SK-N-SH (cell line): ENCODE results near the gene PRKN.

ENCODE experiments used
- CTCF ChIP-seq: fragments of 200-600 bp; sonication (generic); IDR thresholded peaks from 2 replicates; pipeline ENCODE4 v1.6.1; 2017; ENCODE audit warnings: antibody characterized with exemption, mild to moderate bottlenecking, moderate library complexity
- EP300 ChIP-seq, 2 experiments: IDR thresholded peaks; 2 replicates each; pipeline versions ENCODE4 v1.4.0 to v1.6.1; 2012; ENCODE audit warnings: borderline replicate concordance in 1 of 2, low read depth in 1 of 2, low read length in 1 of 2
- MAX ChIP-seq: IDR thresholded peaks from 2 replicates; pipeline ENCODE4 v1.4.0; 2012; ENCODE audit warnings: low read depth
- RCOR1 ChIP-seq: fragments of 150-350 bp; IDR thresholded peaks from 2 replicates; pipeline ENCODE4 v1.6.1; 2017; ENCODE audit warnings: antibody characterized with exemption, low read length
- SMC3 ChIP-seq: IDR thresholded peaks from 2 replicates; pipeline ENCODE4 v1.6.1; 2012; ENCODE audit warnings: low read depth, low read length, improper control_type of control experiment
- TAF1 ChIP-seq: IDR thresholded peaks from 2 replicates; pipeline ENCODE4 v1.6.1; 2012; ENCODE audit warnings: low read depth, mild to moderate bottlenecking, low read length, moderate library complexity, borderline replicate concordance
- TEAD4 ChIP-seq: IDR thresholded peaks from 2 replicates; pipeline ENCODE4 v1.4.0; 2012; ENCODE audit warnings: mild to moderate bottlenecking, borderline replicate concordance; ENCODE audit not compliant: insufficient read depth
- USF2 ChIP-seq: fragments of 150-350 bp; IDR thresholded peaks from 2 replicates; pipeline ENCODE4 v1.6.1; 2017; ENCODE audit warnings: antibody characterized with exemption, low read length, low read depth, borderline replicate concordance
- YY1 ChIP-seq: IDR thresholded peaks from 2 replicates; pipeline ENCODE4 v1.4.0; 2012; ENCODE audit warnings: low read depth, mild to moderate bottlenecking

GRCh38 chr6:162705736-162706135 lies 21.8 kb downstream of the PRKN start:
- no peak for TF ChIP-seq CTCF
- TF ChIP-seq SMC3, result no peak
- no peak for TF ChIP-seq TAF1
- TF ChIP-seq EP300 (IDR thresholded peaks at IDR 0.05; ENCODE audit: borderline replicate concordance in 1 of 2, low read depth in 1 of 2, low read length in 1 of 2), result no peak
- TF ChIP-seq TEAD4, result no peak
- no peak for TF ChIP-seq RCOR1
- no peak for TF ChIP-seq USF2
- no peak for TF ChIP-seq YY1
- TF ChIP-seq MAX, result no peak
